GM12878 (cell line): ENCODE data around the gene SGPP2. TPM values are rescaled to one million over a fixed set of nuclear protein-coding genes. Genes with fewer than 3 reads are reported as not detected.

Experiments used
- ATAC-seq: fragments of 200-7000 bp; cut with Tn5 transposase; 3 replicates; pipeline ENCODE4 v1.9.1; 2020; ENCODE audit warnings: mild to moderate bottlenecking, moderate library complexity
- BruUV-seq: library from RNA; stranded (reverse); fragments of 400-500 nt; replicated peaks from 2 replicates; lab custom pipeline; 2021; lab: Mats Ljungman, UMichigan
- CTCF ChIA-PET: fragments of 300-600 bp; sonication (Branson Sonifier 250); formaldehyde crosslinking; extraction: SDS; loops from one replicate; lab custom pipeline; 2021; ENCODE audit warnings: inconsistent platforms; lab: Yijun Ruan, JAX
- POLR2A ChIA-PET: fragments of 350-600 bp; formaldehyde crosslinking; extraction: SDS; loops from one replicate; lab custom pipeline; 2021; ENCODE audit warnings: inconsistent platforms; lab: Charles Lee
- RAD21 ChIA-PET: fragments of 300-600 bp; sonication (Branson Sonifier 250); formaldehyde crosslinking; loops from one replicate; lab custom pipeline; 2023; ENCODE audit warnings: antibody characterized with exemption; ENCODE audit not compliant: unreplicated experiment; lab: Charles Lee
- SMC1A ChIA-PET: fragments of 300-600 bp; sonication (Branson Sonifier 250); formaldehyde crosslinking; loops from one replicate; lab custom pipeline; 2023; ENCODE audit not compliant: unreplicated experiment, uncharacterized antibody; lab: Charles Lee
- DNase-seq: peaks from one replicate; pipeline ENCODE4 v3.0.0-alpha.2; 2011; ENCODE audit warnings: low read depth, low spot score
- FAIRE-seq: peaks from 3 replicates; lab custom pipeline; 2011; peaks lifted over from hg19 to GRCh38; lab: Jason Lieb, UNC
- H2AFZ ChIP-seq: 2 replicates; pipeline ENCODE4 v1.6.0; 2011; ENCODE audit warnings: low read depth, low read length, control low read depth; ENCODE audit not compliant: control insufficient read depth
- H3K27ac ChIP-seq: 2 replicates; pipeline ENCODE4 v1.5.1; 2011; ENCODE audit warnings: control low read depth; ENCODE audit not compliant: control insufficient read depth, insufficient read depth
- H3K27me3 ChIP-seq, 2 experiments: replicated peaks in 1 of 2; 2 replicates each; pipeline versions ENCODE4 v1.6.0 to v1.6.1; 2011; ENCODE audit warnings: low read length in 1 of 2; ENCODE audit not compliant: control insufficient read depth in 2 of 2, insufficient read depth in 2 of 2
- H3K36me3 ChIP-seq, 2 experiments: 2 replicates each; pipeline ENCODE4 v1.5.1; 2011; ENCODE audit warnings: low read length in 1 of 2; ENCODE audit not compliant: control insufficient read depth in 2 of 2, insufficient read depth in 2 of 2
- H3K4me1 ChIP-seq: 2 replicates; pipeline ENCODE4 v1.6.1; 2011; ENCODE audit warnings: mild to moderate bottlenecking, low read length, moderate library complexity, mixed read lengths; ENCODE audit not compliant: control insufficient read depth, insufficient read depth
- H3K4me2 ChIP-seq: 2 replicates; pipeline ENCODE4 v1.6.0; 2011; ENCODE audit warnings: control low read depth; ENCODE audit not compliant: control insufficient read depth, insufficient read depth
- H3K4me3 ChIP-seq: fragments of 200-600 bp; sonication (generic); 2 replicates; pipeline ENCODE4 v1.5.1; 2016
- H3K79me2 ChIP-seq: 2 replicates; pipeline ENCODE4 v1.6.0; 2011; ENCODE audit warnings: low read length; ENCODE audit not compliant: control insufficient read depth, insufficient read depth
- H3K9ac ChIP-seq: 2 replicates; pipeline ENCODE4 v1.8.0; 2011; ENCODE audit warnings: low read length, control low read depth, mixed read lengths; ENCODE audit not compliant: control insufficient read depth, insufficient read depth
- H3K9me3 ChIP-seq: replicated peaks from 3 replicates; pipeline ENCODE4 v1.5.1; 2011; ENCODE audit warnings: mild to moderate bottlenecking, low read length; ENCODE audit not compliant: control insufficient read depth, insufficient read depth
- H4K20me1 ChIP-seq: 2 replicates; pipeline ENCODE4 v1.6.0; 2011; ENCODE audit not compliant: control insufficient read depth, insufficient read depth
- ASH2L ChIP-seq: fragments of 300-600, 200-600 bp; sonication (generic); IDR thresholded peaks from 2 replicates; pipeline ENCODE4 v1.6.1; 2017; ENCODE audit warnings: low read depth, mild to moderate bottlenecking, borderline replicate concordance
- ATF3 ChIP-seq: IDR thresholded peaks from 2 replicates; pipeline ENCODE4 v1.6.1; 2011; ENCODE audit warnings: low read depth, mild to moderate bottlenecking, low read length, moderate library complexity, borderline replicate concordance; ENCODE audit errors: extremely low read depth
- BACH1 ChIP-seq: fragments of 450-650 bp; IDR thresholded peaks from 2 replicates; pipeline ENCODE4 v1.6.1; 2017; ENCODE audit warnings: mild to moderate bottlenecking, borderline replicate concordance
- CEBPB ChIP-seq, 2 experiments: fragments of 150-350 bp in 1 of 2; IDR thresholded peaks; 2 replicates each; pipeline ENCODE4 v1.6.1; 2012 to 2014; ENCODE audit warnings: low read depth in 2 of 2, low read length in 2 of 2, borderline replicate concordance in 1 of 2, inconsistent platforms in 1 of 2
- CHD4 ChIP-seq: fragments of 200-600 bp; sonication (generic); IDR thresholded peaks from 2 replicates; pipeline ENCODE4 v1.6.1; 2016; ENCODE audit warnings: mild to moderate bottlenecking
- ESRRA ChIP-seq: IDR thresholded peaks from 2 replicates; pipeline ENCODE4 v1.6.1; 2012; ENCODE audit warnings: mild to moderate bottlenecking, low read length, improper control_type of control experiment
- LARP7 ChIP-seq: fragments of 450-650 bp; IDR thresholded peaks from 2 replicates; pipeline ENCODE4 v1.6.1; 2017; ENCODE audit warnings: mild to moderate bottlenecking
- NR2C2 ChIP-seq: IDR thresholded peaks from 2 replicates; pipeline ENCODE4 v1.6.1; 2011; ENCODE audit warnings: borderline replicate concordance, low read depth; ENCODE audit not compliant: control insufficient read depth, insufficient read length
- PAX5 ChIP-seq: IDR thresholded peaks from 2 replicates; pipeline ENCODE4 v1.6.1; 2011; ENCODE audit warnings: low read depth, low read length, borderline replicate concordance
- PML ChIP-seq: IDR thresholded peaks from 2 replicates; pipeline ENCODE4 v1.6.1; 2012; ENCODE audit warnings: low read length, inconsistent platforms
- POLR2AphosphoS2 ChIP-seq: IDR thresholded peaks from 2 replicates; pipeline ENCODE4 v1.6.1; 2011; ENCODE audit warnings: low read depth, mild to moderate bottlenecking, low read length, improper control_type of control experiment, moderate library complexity
- RELA ChIP-seq: fragments of 450-650 bp; IDR thresholded peaks from 2 replicates; pipeline ENCODE4 v1.8.0; 2014; ENCODE audit warnings: borderline replicate concordance; ENCODE audit not compliant: partially characterized antibody
- RFX5 ChIP-seq: IDR thresholded peaks from 2 replicates; pipeline ENCODE4 v1.6.1; 2011; ENCODE audit warnings: low read depth, low read length, improper control_type of control experiment
- RUNX3 ChIP-seq: IDR thresholded peaks from 2 replicates; pipeline ENCODE4 v1.6.1; 2012; ENCODE audit warnings: low read length, inconsistent platforms
- SIX5 ChIP-seq: IDR thresholded peaks from 2 replicates; pipeline ENCODE4 v1.6.1; 2011; ENCODE audit warnings: mild to moderate bottlenecking, low read depth, low read length, moderate library complexity; ENCODE audit not compliant: severe bottlenecking
- SMC3 ChIP-seq: IDR thresholded peaks from 2 replicates; pipeline ENCODE4 v1.6.1; 2011; ENCODE audit warnings: low read length, improper control_type of control experiment, borderline replicate concordance
- YY1 ChIP-seq: IDR thresholded peaks from 2 replicates; pipeline ENCODE4 v1.6.1; 2011; ENCODE audit warnings: low read depth, mild to moderate bottlenecking, low read length
- WGBS: methylation state at CpG from one replicate; pipeline ENCODE4 v1.1.6; 2016; ENCODE audit warnings: low lambda C conversion rate; ENCODE audit not compliant: insufficient replicate concordance, insufficient coverage; ENCODE audit errors: missing lambda C conversion rate; 5-methylcytosine and 5-hydroxymethylcytosine counted together
- in situ Hi-C: fragments of 300-500 bp; cut with MboI; formaldehyde crosslinking; loops from 9 replicates; pipeline ENCODE4 v1.14.3; 2018; ENCODE audit warnings: mixed read lengths
- intact Hi-C: fragments of 100-400 bp; cut with micrococcal nuclease; formaldehyde crosslinking; loops from one replicate; pipeline ENCODE4 v1.14.2; 2022; ENCODE audit not compliant: unreplicated experiment
- polyA plus RNA-seq, 11 experiments: library from polyadenylated mRNA; depleted of rRNA in 4 of 11; unstranded in 6 of 11; stranded (reverse) in 5 of 11; fragments of >200 nt; fragmentation: Nextera tagmentation in 4 of 11; fragmentation: Illumina TruSeq in 1 of 11; extraction: Ambion mirVana in 4 of 11; extraction: Trizol in 1 of 11; gene quantifications; 1 replicate in 1 of 11; 2 replicates in 10 of 11; pipeline versions ENCODE4 v1.2.1 to v1.2.3, GENCODE V29; 2011 to 2016; ENCODE audit warnings: inconsistent platforms in 2 of 11, missing spikeins in 2 of 11, low read depth in 1 of 11
- total RNA-seq, 4 experiments: library from RNA; depleted of rRNA in 3 of 4; stranded (reverse); fragments of >200 nt in 3 of 4; fragmentation: Illumina TruSeq in 1 of 4; extraction: Trizol in 1 of 4; gene quantifications; 2 replicates each; pipeline versions ENCODE4 v1.2.1 to v1.2.3, GENCODE V29; 2013 to 2021

Gene SGPP2
- total and polyA plus RNA-seq, 10 of the 15 experiments (the other 5 are each of a cell fraction or from before 2014, with no cell fraction given) = 3.5 to 84.9 (median 13.1) TPM

- no peaks in the 10 kb centered on the region for H4K20me1 ChIP-seq
- in situ Hi-C loops = loop anchor here (10.0 kb wide), 1 partner anchor 514 kb away; no protein-coding TSS in a partner anchor
- H3K9me3 ChIP-seq = no peaks in the 10 kb centered on the region
- no peak for FAIRE-seq
- WGBS = 97% methylated on average over 4 of the region's 4 CpGs
- DNase-seq = no peak
- no peak for ATAC-seq
- SMC1A ChIA-PET = interaction anchor here (0.6 to 1.6 kb wide), 5 partner anchors 11 to 511 kb away, joined by 3 to 5 read pairs (median 3); no protein-coding TSS in a partner anchor
- H3K4me3 ChIP-seq = no peak overlapping the region
- H3K4me2 ChIP-seq = no peak overlapping the region
- no peak overlapping the region for H3K9ac ChIP-seq
- no peaks in the 10 kb centered on the region for H3K4me1 ChIP-seq
- no TSS peak for BruUV-seq
- no peaks in the 10 kb centered on the region for H3K79me2 ChIP-seq
- no peak for TF ChIP-seq CEBPB (IDR thresholded peaks at IDR 0.05; ENCODE audit: borderline replicate concordance in 1 of 2, low read depth in 2 of 2, low read length in 2 of 2)
- TF ChIP-seq RFX5 = no peak
- no peak for TF ChIP-seq CHD4
- RAD21 ChIA-PET = interaction anchor here (1.4 kb wide), 1 partner anchor 251 kb away, joined by 6 read pairs; no protein-coding TSS in a partner anchor
- no peaks in the 10 kb centered on the region for H3K27me3 ChIP-seq
- intact Hi-C loops = no loop called here
- H2AFZ ChIP-seq = no peak overlapping the region
- H3K27ac ChIP-seq = no peak overlapping the region
- peaks cover 4 to 16% of the 10 kb centered on the region in 2 experiments for H3K36me3 ChIP-seq
- POLR2A ChIA-PET = no interaction called here
- CTCF ChIA-PET = interaction anchor here (1.4 to 4.3 kb wide), 4 partner anchors 7 to 251 kb away, joined by 3 to 27 read pairs (median 7); no protein-coding TSS in a partner anchor
These were observed 144.5 kb downstream of the SGPP2 start for GRCh38 chr2:222568865-222569264.

- Histone ChIP-seq H3K4me1 (no peaks in the 10 kb centered on the region), H3K27ac (no peak overlapping the region), H3K79me2 (no peaks in the 10 kb centered on the region), H3K9me3 (no peaks in the 10 kb centered on the region), H4K20me1 (no peaks in the 10 kb centered on the region), H3K27me3 (no peaks in the 10 kb centered on the region), H3K4me2 (no peak overlapping the region), H3K9ac (no peak overlapping the region), H3K4me3 (no peak overlapping the region), H2AFZ (no peak overlapping the region), H3K36me3 (peaks cover 3 to 20% of the 10 kb centered on the region in 2 experiments)
- ATAC-seq (no peak), DNase-seq (no peak), FAIRE-seq (no peak)
- no TSS peak for BruUV-seq
- ChIA-PET SMC1A (interaction anchor here (1.5 to 1.8 kb wide), 4 partner anchors 10 to 252 kb away, joined by 4 to 5 read pairs (median 4); no protein-coding TSS in a partner anchor), POLR2A (no interaction called here), CTCF (interaction anchor here (0.6 to 4.3 kb wide), 8 partner anchors 8 to 545 kb away, joined by 3 to 27 read pairs (median 4); partner anchors contain the start of gene SGPP2), RAD21 (interaction anchor here (1.4 to 2.1 kb wide), 2 partner anchors 8 to 252 kb away, joined by 6 to 7 read pairs; no protein-coding TSS in a partner anchor)
- TF ChIP-seq ESRRA (no peak), ASH2L (no peak), BACH1 (no peak), POLR2AphosphoS2 (no peak), ATF3 (no peak), SIX5 (no peak), LARP7 (no peak), RELA (no peak), PML (no peak), YY1 (no peak), NR2C2 (no peak), RUNX3 (no peak), SMC3 (no peak), PAX5 (no peak)
- WGBS = 93% methylated on average over 1 of the region's 1 CpG
- intact Hi-C loops (no loop called here), in situ Hi-C loops (loop anchor here (10.0 kb wide), 1 partner anchor 515 kb away; no protein-coding TSS in a partner anchor)
These were observed 145.5 kb downstream of the SGPP2 start for GRCh38 chr2:222569826-222570225.
